Measurements from ENCODE around the gene CASP10.
"Not testable (repeated sequence)": the region's sequence is repeated elsewhere in the genome, so short reads cannot be mapped to it uniquely, and the experiment has no call there.

CASP10 gene

GRCh38 chr2:201231781-201232466, 49.0 kb downstream of the CASP10 start:
- peak; percentile 72 to 88 for DNase-seq (ENCODE audit: extremely low read depth in 1 of 2, low read depth in 1 of 2)

- DNase-seq (ENCODE audit: extremely low read depth in 1 of 2, low read depth in 1 of 2): no peak
Observed at GRCh38 chr2:201232467-201232815, 49.5 kb downstream of the CASP10 start.

- DNase-seq (ENCODE audit: extremely low read depth in 1 of 2, low read depth in 1 of 2): peak; percentile 59 to 88
Observed at GRCh38 chr2:201233192-201233811, 50.4 kb downstream of the CASP10 start.

GRCh38 chr2:201233812-201234662, 51.1 kb downstream of the CASP10 start:
- DNase-seq (ENCODE audit: extremely low read depth in 1 of 2, low read depth in 1 of 2): no peak

- DNase-seq (ENCODE audit: extremely low read depth in 1 of 2, low read depth in 1 of 2): no peak
Observed at GRCh38 chr2:201234663-201235135, 51.8 kb downstream of the CASP10 start.

- no peak for DNase-seq (ENCODE audit: extremely low read depth in 1 of 2, low read depth in 1 of 2)
Observed at GRCh38 chr2:201235860-201236811, 53.2 kb downstream of the CASP10 start.

- no peak for DNase-seq (ENCODE audit: extremely low read depth in 1 of 2, low read depth in 1 of 2)
Observed at GRCh38 chr2:201237486-201238123, 54.7 kb downstream of the CASP10 start.

GRCh38 chr2:201239167-201239935, 56.4 kb downstream of the CASP10 start:
- DNase-seq (ENCODE audit: extremely low read depth in 1 of 2, low read depth in 1 of 2): not testable (repeated sequence)

- DNase-seq (ENCODE audit: extremely low read depth in 1 of 2, low read depth in 1 of 2): no peak
Observed at GRCh38 chr2:201242571-201243277, 59.8 kb downstream of the CASP10 start.

GRCh38 chr2:201244829-201245228, 61.9 kb downstream of the CASP10 start:
- DNase-seq (ENCODE audit: extremely low read depth in 1 of 2, low read depth in 1 of 2): no peak

GRCh38 chr2:201246280-201246679, 63.3 kb downstream of the CASP10 start:
- no peak for DNase-seq (ENCODE audit: extremely low read depth in 1 of 2, low read depth in 1 of 2)

GRCh38 chr2:201248288-201248844, 65.4 kb downstream of the CASP10 start:
- DNase-seq (ENCODE audit: extremely low read depth in 1 of 2, low read depth in 1 of 2): no peak

- DNase-seq (ENCODE audit: extremely low read depth in 1 of 2, low read depth in 1 of 2): no peak
Observed at GRCh38 chr2:201249889-201250288, 66.9 kb downstream of the CASP10 start.

GRCh38 chr2:201250741-201251140, 67.8 kb downstream of the CASP10 start:
- no peak for DNase-seq (ENCODE audit: extremely low read depth in 1 of 2, low read depth in 1 of 2)

- DNase-seq (ENCODE audit: extremely low read depth in 1 of 2, low read depth in 1 of 2): no peak
Observed at GRCh38 chr2:201254081-201254730, 71.3 kb downstream of the CASP10 start.

GRCh38 chr2:201255408-201256033, 72.6 kb downstream of the CASP10 start:
- no peak for DNase-seq (ENCODE audit: extremely low read depth in 1 of 2, low read depth in 1 of 2)

- no peak for DNase-seq (ENCODE audit: extremely low read depth in 1 of 2, low read depth in 1 of 2)
Observed at GRCh38 chr2:201256082-201256481, 73.1 kb downstream of the CASP10 start.

Measured in stimulated activated CD8-positive, alpha-beta memory T cell treated with anti-CD3 and anti-CD28 coated beads, Interleukin-7, amount 100 ng/mL, for 48 hours (primary cell).